Brain microvascular endothelial cell (primary cell): ENCODE results near the gene SMARCC1.

ENCODE experiments used
- DNase-seq: peaks from one replicate; pipeline ENCODE4 v3.0.0-alpha.2; 2020
- H3K27ac ChIP-seq: fragments of 250-450 bp; sonication (Bioruptor Pico); 2 replicates; pipeline ENCODE4 v1.5.1; 2020; ENCODE audit warnings: mild to moderate bottlenecking, moderate library complexity
- H3K27me3 ChIP-seq: fragments of 250-450 bp; sonication (Bioruptor Pico); replicated peaks from 2 replicates; pipeline ENCODE4 v1.5.1; 2020; ENCODE audit warnings: mild to moderate bottlenecking
- H3K36me3 ChIP-seq: fragments of 250-450 bp; sonication (Bioruptor Pico); replicated peaks from 2 replicates; pipeline ENCODE4 v1.5.1; 2020; ENCODE audit warnings: mild to moderate bottlenecking
- H3K4me3 ChIP-seq: 2 replicates; pipeline ENCODE4 v1.5.1; 2011; ENCODE audit warnings: low read depth, mild to moderate bottlenecking, control low read depth, low read length, moderate library complexity
- CTCF ChIP-seq: IDR thresholded peaks from 2 replicates; pipeline ENCODE4 v1.5.1; 2011; ENCODE audit warnings: low read depth, mild to moderate bottlenecking, moderate library complexity, low read length, control low read depth, inconsistent platforms; ENCODE audit errors: missing control alignments
- in situ Hi-C: cut with HindIII; loops from 2 replicates; pipeline ENCODE4 v1.10.0; 2017; ENCODE audit warnings: low sequenced_read_pairs, low pct_ligation_motif_present

Gene SMARCC1

DNA sequence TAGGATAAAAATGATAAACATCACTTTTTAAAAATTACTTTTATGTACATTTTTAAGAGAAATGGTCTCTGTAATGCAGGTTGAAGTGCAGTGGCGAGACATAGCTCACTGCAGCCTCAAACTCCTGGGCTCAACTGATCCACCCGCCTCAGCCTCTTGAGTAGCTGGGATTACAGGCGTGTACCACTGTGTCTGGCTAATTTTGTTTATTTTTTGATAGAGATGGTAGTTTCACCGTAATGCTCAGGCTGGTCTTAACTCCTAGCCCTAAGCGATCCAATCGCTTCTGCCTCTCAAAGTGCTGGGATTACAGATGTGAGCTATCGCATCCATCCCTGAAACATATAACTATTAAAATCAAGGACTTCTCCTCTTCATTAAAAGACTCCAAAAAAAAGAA, 140.0 kb downstream of the SMARCC1 start:
- H3K27me3 ChIP-seq, result no peaks in the 10 kb centered on the region
- H3K4me3 ChIP-seq, result no peak overlapping the region
- in situ Hi-C loops, result no loop called here
- no peak for TF ChIP-seq CTCF
- no peak for DNase-seq
- peaks cover 4% of the 10 kb centered on the region for H3K36me3 ChIP-seq
- no peak overlapping the region for H3K27ac ChIP-seq

GRCh38 chr3:47636921-47637320, 144.8 kb downstream of the SMARCC1 start:
- in situ Hi-C loops, result no loop called here
- H3K27me3 ChIP-seq, result no peaks in the 10 kb centered on the region
- H3K36me3 ChIP-seq, result peaks cover 34% of the 10 kb centered on the region
- no peak overlapping the region for H3K27ac ChIP-seq
- no peak overlapping the region for H3K4me3 ChIP-seq
- DNase-seq, result no peak
- TF ChIP-seq CTCF, result no peak

DNA sequence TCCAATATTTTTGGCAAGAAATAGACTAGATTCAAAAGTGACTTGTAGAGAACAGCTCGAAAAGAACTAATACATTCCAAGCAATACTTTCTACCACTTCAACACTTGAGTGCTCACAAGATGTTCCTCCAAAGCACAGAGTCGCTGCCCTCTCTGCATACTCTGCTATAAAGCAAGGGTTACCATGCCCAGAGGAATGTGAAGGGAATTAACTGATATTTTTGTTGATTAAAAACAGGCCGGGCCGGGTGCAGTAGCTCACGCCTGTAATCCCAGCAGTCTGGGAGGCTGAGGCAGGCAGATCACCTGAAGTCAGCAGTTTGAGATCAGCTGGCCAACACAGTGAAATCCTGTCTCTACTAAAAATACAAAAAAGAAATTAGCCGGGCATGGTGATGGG, 145.5 kb downstream of the SMARCC1 start:
- TF ChIP-seq CTCF, result no peak
- H3K27ac ChIP-seq, result no peak overlapping the region
- no peak overlapping the region for H3K4me3 ChIP-seq
- DNase-seq, result no peak
- no peaks in the 10 kb centered on the region for H3K27me3 ChIP-seq
- peaks cover 39% of the 10 kb centered on the region for H3K36me3 ChIP-seq
- in situ Hi-C loops, result no loop called here

DNA sequence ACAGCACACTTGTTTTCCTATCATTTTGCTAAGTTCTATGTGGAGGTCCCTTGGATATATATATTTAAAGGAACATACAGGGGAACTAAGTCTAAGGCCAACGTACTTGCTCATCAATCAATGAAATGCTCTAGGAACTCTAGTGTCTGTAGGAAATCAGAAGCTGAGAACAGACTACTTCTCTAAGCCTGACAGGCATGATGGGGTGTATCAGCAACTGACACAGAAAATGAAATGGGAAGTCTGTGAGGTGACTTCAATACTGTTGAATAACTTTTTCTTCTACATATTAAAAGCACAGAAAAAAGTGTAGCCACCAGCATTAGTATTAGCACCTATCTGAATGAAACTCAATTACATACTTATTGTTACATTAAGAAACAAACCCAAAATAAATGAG, 146.2 kb downstream of the SMARCC1 start:
- Histone ChIP-seq H3K36me3 (peaks cover 44% of the 10 kb centered on the region), H3K27ac (no peak overlapping the region), H3K27me3 (no peaks in the 10 kb centered on the region), H3K4me3 (no peak overlapping the region)
- DNase-seq, result no peak
- in situ Hi-C loops, result no loop called here
- no peak for TF ChIP-seq CTCF

DNA sequence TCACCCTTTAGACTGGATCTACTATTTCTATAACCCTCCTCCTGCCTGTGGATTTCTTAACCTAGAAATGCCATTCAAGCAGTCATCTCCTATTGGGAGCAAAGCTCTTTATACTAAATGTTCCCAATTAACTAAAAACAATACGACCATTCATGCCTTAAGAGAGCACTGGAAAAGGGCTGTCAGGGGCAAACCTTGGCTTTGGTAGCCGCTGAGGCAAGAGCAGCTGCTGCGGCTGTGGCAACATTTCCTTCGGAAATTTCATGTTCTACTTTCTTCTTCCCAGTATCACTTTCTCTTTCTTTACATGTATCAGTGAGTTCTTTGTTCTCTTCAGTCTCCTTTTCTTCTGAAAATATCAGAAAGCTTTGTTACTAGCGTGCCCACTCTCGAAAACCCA, 146.7 kb downstream of the SMARCC1 start:
- no peak for TF ChIP-seq CTCF
- no peaks in the 10 kb centered on the region for H3K27me3 ChIP-seq
- DNase-seq, result no peak
- in situ Hi-C loops, result no loop called here
- no peak overlapping the region for H3K4me3 ChIP-seq
- H3K36me3 ChIP-seq, result peaks cover 49% of the 10 kb centered on the region
- H3K27ac ChIP-seq, result no peak overlapping the region

DNA sequence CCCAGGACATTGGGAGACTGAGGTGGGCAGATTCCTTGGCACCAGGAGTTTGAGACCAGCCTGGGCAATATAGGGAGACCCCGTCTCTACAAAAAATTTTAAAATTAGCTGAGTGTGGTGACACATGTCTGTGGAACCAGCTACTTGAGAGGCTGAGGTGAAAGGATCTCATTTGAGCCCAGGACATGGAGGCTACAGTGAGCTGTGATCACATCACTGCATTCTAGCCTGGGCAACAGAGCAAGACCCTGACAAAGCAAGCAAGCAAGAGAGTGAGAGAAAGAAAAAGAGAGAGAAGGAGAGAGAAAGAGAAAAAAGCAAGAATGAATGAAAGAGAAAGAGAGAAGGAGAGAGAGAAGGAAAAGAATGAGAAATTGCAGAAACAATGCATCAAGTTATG, 150.9 kb downstream of the SMARCC1 start:
- TF ChIP-seq CTCF, result no peak
- no peak for DNase-seq
- Histone ChIP-seq H3K27ac (no peak overlapping the region), H3K36me3 (peaks cover 57% of the 10 kb centered on the region), H3K27me3 (no peaks in the 10 kb centered on the region), H3K4me3 (no peak overlapping the region)
- in situ Hi-C loops, result no loop called here
